ENCODE measurements around the gene PHF24.
"Not testable (repeated sequence)": the region's sequence is repeated elsewhere in the genome, so short reads cannot be mapped to it uniquely, and the experiment has no call there.

PHF24 gene

DNA sequence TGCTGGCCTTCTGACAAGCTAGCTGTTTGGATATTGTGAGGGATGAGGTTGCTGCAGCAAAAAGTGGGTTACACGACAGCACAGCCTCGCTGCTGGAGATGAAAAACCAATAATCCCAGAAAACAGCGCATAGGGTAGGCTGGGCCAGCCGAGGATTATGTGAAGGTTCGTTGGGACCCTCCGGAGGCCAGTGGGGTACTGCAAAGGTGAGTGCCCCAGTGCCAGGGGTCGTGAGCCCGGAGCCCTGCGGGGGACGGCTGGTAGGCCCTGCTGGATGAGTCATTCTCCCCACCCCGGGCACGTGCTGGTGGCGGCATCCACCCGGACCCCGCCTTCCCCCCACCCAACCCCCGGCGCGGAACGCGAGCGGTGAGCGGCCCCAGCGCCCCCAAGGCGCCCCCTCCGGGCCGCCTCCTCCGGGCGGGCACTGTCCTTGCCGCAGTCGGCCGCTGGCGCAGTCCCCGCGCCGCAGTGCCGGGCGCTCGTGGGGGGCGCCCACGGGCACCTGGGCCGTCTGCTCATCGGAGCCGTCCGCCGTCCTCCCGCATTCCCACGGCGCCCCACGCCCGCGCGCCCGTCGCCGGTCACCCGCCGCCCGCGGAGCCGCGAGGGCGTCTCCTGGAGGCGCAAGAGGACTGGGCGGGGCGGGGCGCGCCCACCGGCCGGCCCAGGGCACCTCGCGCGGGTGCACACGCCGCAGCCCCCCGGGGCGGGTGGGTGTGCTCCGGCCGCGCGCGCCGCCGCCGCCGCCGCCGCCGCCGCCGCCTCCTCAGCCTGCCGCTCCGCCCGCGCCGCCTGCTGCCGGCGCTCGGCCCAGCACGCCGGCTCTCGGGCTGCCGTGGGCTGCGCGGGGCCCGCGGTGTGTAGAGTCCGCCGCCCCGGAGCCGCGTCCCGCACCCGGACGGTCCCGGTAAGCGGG lies at the start of gene PHF24:
PHF24 (plus strand) TSS at position 794 of the 919 bp plus-strand sequence. CDS start 13,014 bp downstream, outside the sequence.
- DNase-seq: no peak

DNA sequence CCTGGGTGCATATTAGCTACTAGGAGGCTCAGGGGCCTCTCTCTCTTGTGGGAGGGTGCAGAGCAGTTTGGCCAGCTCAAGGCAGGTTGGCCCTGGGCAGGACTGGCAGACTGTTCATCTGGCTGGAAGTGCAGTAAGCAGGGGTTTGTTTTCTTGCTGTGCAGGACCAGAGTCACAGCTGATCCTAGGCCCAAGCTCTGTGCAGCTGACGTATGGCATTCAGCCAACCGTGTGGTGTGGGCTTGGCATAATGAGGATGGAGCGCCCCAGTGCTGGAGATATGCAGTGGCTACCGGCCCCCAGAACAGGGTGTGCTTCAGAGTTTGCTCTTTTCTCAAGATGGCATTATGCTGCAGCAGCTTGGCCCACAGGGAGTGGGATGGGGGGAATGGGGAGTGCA lies 31.0 kb upstream of the PHF24 start:
- DNase-seq: no peak

DNA sequence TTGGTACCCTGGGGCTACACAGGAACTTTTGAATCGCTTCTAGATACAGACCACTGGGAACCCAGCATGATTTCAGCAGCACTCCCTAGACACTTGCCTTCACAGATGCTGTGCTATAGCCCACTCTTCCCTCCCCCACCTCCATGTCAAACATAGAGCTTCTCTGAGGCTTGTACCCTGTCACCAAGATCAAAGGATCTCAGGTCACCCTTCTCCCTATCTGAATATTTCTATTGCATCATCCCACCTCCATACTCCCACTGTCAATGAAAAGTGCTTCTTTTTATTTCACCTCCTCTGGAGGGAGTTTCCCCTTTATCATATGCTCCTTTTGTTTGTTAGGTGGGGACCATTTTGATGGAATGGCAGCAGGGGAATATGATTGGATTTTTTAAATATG lies 29.2 kb upstream of the PHF24 start:
- no peak for DNase-seq

DNA sequence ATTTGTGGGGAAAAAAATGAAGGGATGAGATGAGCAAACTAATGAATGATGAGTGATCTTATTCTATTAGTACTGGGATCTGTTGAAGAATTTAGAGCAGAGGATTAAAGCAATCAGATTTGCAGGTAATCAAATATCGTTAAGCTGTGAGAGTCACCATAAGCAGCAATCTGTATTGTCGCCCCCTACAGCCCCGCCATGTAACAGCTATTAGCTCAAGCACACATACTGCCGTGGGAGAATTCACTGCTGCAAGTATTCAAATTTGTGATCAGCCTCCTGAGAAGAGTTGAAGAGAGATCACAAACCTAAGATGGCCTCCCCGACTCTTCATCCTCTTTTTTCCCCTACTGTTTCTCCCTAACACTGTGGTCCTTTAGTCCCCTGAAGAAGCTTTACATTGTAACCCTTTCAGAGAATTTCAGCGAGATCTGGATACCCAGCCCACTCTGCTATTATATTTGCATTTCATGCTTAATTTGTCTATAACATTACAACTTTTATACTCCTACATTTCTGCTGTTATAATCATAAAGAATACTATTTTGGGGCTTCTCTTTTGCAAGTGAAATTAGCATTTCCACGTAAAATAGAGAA lies 28.5 kb upstream of the PHF24 start:
- DNase-seq: no peak

DNA sequence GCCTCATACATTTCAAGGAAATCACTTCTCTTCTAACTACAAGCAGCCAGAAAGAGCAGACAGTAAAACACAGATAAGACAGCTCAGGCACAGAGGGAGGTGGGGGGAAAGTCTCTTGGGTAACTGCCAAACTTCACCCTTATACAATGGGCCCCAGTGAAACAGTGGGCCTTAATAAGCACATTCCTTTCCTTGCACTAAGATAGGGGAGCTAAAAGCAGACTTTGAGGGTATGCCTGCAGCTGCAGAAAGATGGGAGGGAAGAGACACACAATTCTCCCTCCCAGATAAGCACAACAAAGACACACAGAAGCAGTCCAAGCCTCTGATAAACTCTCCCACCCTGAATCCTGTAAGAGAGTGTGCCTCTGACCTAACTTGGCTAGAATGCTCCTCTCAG lies 18.1 kb upstream of the PHF24 start:
- not testable (repeated sequence) for DNase-seq

DNA sequence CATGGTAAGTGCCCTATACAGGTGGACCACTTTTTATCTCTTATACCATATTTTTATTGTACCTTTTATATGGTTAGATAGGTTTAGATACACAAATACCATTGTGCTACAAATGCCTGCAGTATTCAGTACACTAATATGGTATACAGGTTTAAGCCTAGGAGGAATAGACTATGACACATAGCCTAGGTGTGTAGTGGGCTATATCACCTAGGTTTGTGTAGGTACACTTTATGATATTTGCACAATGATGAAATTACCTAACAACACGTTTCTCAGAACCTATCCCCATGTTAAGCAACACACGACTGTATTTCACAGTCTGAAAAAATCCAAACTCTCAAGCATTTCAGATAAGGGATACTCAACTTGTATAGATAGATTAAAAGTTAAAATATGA lies 9.6 kb upstream of the PHF24 start:
- no peak for DNase-seq

DNA sequence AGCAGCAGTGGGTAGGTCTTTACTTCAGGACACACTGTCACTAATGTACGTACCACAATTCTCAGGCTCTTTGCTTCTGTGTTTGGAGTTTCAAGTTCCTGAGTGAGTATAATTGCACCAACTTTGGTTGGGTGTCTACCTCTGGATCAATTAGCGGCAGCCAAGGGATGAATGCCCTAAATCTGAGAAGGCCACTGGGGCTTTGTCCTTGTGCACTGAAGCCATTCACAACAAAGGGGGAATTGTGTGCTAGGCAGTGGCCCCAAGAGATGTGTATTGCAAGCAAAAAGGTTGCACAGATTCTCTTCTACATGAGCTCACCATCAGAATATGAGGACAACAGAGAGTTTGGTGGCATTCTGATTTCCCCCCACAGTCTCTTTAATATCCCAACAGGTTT lies 3.9 kb upstream of the PHF24 start:
- no peak for DNase-seq

DNA sequence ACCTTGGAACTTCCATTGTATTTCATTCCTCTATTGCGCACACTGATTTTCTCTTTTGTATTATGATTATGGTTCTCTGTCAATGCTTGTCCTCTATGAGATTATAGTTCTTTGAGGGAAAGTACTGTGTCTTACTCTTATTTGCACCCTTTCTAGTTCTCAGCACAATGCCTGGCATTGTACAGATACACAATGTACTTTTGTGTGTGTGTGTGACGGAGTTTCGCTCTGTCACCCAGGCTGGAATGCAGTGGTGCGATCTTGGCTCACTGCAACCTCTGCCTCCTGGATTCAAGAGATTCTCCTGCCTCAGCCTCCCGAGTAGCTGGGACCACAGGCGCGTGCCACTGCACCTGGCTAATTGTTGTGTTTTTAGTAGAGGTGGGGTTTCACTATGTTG lies 2.0 kb upstream of the PHF24 start:
- DNase-seq: not testable (repeated sequence)

DNA sequence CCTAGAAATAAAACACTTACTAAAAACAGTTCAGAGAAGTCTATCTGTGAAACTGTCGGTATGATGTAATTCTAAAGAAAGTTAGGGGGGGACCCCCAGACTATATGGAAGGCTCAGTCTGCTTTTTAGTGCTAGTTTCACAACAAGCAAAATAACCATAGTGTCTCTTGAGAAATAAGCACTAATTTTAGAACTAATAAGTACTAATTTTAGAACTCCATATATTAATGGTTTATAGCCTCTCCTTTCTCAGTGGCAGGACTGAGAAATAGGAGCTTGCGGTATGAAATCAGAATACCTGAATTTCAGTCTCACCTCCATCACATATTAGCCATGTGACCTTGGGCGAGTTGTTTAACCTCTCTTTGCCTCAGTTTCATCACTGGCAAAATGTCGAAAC lies 1.4 kb upstream of the PHF24 start:
- DNase-seq: no peak

DNA sequence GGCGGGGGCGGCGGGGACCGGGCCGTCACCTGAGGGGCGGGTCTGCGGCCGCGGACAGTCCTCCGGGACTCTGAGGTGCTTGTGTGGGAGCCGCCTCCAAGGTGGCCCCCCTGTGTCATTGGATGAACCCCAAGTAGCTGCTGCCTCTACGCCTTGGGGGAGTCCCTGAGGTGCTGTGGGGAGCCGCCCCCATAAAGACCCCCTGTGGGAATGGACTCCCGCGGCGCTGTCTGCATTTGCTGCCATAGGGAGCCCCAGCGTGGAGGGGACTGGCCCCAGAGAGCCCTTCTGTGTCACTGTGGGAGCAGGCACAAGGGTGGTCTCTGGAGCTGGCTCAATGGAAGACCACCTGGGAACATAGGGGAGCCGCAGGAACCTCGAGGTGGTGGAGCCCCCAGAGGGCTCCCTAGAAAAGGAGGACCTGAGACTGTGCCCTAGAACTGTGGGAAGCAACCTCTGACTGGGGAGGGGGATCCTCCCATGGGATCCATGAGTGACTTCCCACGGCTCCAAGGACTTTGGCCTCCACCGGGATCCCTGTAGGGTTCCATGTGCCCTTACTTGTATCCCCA lies 412 bp downstream of the PHF24 start:
- DNase-seq: no peak

DNA sequence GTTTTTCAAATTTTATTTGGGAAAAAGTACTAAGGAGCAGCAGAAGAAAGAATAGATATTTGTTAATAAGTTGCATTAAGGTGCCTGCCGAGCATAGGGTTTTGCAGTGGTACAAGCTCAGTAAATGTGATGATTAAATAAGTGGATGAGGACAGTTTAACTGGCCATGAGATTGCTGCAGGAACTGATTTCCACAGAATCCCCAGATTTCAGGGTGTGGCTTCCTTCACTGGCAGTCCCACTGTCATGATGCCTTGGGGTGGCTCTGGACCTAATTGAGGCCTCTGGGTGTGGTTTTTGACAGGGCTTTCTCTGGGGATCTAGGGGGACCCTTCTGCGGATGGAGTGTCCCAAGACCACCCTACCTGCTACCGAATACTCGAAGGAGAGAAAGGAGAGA lies 1.4 kb downstream of the PHF24 start:
- DNase-seq: no peak

DNA sequence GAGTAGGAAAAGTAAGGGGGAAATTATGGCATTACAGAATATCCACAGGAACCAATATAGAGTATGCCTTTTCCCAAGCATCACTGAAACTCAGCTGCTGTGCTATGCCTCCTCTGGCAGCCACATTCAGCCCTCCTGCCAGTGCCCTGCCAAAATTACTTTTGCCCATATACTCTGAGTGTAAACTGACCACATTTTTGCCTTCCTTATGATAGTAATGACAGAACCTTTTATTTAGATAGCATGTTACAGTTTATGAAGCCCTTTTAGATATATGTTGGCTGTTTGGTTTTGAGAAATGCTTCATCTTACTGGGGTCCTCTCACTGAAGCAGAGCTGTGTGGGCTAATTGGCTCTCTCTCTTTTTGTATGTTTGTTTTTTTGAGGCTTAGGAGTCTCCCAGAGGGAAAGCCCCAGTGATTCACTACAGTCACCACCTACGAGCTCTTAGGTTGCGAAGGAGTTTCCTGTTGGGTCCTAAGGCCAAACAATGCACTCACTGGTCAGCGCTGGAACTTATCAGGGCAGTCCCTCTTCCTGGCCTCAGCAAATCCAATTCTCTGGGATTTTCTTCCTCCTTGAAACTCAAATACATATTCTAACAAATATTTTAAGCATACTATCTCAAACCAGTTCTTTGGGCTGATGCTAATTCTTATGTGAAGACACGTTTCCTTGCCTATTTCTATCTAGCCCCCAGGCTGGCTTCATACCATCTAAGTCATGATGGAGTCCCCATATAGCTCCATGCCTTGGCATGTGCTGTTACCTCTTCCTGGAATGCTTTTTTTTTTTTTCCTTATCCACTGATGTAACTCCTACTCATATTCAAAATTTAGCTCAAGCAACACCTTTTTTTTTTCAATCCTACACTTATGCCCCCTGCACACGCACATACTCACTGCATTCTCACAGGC lies 3.7 kb downstream of the PHF24 start:
- DNase-seq: no peak

DNA sequence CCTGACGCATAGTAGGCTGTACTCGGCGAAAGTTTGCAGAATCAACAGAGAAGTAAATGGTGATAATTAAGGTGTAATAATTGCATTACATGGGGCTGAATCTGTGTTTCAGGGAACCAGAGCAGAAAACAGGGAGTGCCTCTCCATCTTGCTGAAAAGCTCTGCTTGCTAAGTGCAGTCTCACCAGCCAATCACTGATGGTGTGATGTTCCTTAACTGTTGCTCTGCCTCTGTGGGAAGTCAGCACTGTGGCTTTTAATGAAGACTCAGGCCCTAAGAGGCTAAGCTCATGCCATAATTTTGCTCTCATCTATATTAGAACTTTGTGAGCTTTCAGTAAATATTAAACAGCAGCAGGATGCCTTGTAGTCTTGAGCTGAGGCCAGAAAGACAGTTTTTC lies 4.5 kb downstream of the PHF24 start:
- DNase-seq: no peak

DNA sequence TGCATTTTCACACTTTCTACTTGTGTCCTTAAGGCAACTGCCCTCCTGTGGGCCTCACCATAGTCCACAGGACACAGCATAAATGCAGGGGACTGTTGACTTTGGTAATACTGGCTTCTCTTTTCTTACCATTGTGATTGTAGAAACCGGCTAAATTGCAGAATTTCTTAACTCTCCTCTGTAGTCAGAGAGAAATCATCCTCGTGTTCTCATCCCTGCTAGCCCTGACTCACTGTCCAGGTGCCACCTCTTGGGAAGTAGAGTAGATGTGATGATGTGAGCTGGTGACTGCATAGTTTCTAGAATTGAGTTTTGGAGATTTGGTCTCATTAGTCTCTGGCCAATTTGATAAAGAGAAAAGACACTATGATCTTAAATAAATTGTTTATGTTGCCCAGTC lies 5.5 kb downstream of the PHF24 start:
- DNase-seq: no peak

DNA sequence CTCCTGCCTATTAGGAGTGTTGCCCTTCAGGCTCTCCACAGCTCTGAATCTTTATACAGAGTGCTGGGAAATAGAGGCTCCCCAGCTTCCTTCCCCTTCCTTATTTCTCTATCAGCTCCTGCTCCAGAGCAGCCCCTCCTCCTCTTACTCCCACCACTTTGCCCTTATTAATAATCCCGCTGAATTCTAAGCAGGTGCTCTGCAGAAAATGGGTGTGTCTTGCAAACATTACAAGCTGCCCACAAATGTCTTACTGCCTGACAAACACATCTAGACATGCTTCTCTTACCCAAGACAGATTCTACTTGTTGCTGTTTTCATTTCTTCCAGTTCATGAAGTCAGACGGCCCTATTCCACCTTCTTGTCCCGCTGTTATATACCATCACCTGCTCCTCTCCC lies 6.4 kb downstream of the PHF24 start:
- no peak for DNase-seq

DNA sequence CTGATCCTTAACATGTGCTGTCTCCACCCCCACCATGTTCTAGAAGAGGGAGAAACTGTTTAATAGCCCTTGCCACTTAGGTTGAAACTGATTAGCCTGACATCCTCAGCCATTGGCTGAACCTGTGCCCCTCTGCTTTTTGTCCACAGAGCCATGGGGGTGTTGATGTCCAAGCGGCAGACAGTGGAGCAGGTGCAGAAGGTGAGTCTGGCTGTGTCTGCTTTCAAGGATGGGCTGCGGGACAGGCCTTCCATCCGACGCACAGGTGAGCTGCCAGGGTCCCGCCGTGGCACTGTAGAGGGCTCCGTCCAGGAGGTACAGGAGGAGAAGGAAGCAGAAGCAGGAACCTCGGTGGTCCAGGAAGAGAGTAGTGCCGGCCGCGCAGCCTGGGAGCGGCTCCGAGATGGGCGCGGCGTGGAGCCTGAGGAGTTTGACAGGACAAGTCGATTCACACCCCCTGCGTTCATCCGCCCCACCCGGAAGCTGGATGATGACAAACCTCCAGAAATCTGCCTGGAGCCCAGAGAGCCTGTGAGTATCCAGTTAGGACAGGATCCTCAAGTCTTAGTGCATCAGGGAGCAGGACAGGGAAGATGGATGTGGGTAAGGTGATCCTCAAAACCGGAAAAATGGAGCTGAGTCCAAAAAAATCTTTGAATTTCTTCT lies 13.2 kb downstream of the PHF24 start:
- DNase-seq: no peak

DNA sequence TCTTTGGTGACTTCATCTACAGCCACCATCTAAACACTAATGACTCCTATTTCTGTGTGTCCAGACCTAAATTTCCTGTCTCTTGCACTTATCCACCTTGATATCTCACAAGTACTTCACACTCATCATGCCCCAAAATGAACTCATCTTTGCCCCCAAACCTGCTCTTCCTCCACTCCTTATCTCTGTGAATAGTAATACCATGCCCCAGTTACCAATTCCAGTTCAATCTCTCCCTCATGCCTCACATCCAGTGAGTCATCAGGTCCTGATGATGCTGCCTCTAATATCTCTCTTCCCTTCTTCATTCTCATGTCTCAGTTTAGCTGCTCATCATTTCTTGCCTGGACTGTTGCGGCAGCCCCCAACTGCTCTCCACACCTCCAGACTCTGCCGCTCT lies 16.6 kb downstream of the PHF24 start:
- DNase-seq: no peak

DNA sequence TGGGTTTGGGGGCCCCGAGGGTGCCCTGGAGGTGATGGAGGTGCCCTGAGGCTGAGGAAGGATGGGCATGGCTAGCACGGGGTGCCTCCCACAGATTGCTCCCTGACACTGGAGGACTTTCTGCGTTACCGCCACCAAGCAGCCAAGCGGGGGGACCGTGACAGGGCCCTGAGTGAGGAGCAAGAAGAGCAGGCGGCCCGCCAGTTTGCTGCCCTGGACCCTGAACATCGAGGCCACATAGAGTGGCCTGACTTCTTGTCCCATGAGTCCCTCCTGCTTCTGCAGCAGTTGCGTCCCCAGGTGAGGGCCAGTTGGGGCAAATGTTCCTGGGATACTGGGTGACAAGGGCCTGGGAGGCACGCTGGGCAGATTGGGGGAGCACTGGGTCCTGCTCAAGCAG lies 18.4 kb downstream of the PHF24 start:
- no peak for DNase-seq

DNA sequence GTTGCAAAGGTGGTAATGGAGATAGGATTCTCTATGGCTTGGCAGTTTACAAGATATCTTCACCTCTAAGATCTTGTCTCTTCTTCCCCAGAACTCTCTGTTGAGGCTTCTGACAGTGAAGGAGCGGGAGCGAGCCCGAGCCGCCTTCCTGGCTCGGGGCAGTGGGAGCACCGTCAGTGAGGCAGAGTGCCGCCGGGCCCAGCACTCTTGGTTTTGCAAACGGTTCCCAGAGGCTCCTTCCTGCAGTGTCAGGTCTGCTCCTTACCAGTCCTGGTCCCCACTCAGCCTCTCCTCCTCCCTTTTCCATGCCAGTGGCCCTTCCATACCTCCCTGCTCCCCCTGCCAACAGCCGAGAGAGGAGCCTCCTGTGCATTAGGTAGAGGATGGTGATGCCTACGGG lies 18.9 kb downstream of the PHF24 start:
- no peak for DNase-seq

DNA sequence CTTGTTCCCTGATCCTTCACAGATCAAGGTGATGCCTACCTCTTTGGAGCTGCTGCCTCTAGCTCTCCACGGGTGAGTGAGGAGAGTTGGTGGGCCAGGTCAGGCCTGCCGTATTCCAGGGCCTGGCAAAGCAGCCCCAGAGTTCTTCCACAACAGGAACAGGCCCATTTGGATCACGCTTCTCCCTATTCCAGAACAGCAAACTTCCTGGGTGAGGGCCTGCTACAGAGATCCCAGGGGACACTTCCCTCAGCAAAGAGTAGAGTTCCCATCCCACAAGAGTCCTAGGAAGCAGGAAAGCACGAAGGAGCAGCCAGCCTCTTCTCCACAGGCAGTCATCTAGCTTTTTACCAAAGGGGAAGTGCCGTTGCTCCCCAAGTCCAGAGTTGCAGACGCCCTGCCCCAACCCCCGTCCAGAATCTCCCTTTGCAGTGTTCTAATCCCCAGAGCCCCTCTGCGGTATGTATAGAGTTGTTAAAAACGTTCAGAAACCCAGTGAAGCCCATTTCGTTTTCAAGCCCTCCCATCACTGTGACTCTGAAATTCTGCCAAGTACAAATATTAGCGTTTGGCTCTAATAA lies 22.2 kb downstream of the PHF24 start:
- no peak for DNase-seq

DNA sequence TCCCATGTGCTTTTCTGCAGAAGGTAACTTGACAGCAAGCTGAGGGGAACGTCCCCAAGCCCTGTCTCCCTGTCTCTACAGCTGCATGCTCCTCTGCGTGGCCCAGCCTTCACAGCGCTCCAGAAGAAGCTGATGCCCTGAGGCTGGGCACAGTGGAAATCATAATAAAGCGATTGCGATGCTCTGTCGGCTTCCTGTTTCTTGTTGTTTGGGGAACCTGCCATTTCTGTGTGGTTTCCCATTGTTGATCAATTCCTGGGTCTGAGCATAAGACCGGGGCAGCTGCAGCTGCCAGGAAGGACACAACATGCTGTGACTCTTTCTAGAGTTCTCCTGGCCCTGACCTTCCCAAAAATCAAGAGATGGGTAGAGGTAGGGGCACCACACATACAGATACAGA lies 24.3 kb downstream of the PHF24 start:
- no peak for DNase-seq

DNA sequence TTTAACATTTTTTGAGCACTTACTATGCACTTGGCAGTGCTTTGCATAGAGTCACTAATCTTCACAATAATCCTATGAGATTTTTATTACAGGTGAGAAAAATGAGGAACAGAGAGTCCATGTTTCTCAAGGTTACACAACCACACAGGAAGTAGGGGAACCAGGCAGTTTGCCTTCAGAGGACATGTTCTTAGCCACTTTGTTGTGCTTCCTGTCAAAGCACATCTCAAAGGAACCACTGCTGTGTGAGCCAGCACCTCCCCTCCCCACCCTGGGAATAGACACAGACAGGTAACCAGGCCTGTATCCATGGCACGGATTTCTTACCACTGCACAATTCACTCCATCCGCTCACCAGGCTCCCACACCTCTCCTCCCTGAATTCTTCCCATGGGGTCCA lies 25.1 kb downstream of the PHF24 start:
- no peak for DNase-seq

Data from NCI-H187 treated with DMSO at 0.1 percent for 48 hours (cell line).